ENCODE measurements around the gene ANKMY1.

Gene ANKMY1

GRCh38 chr2:240513549-240514287 is 44.1 kb downstream of the ANKMY1 start:
- no peak for DNase-seq

- DNase-seq: no peak
These were observed 44.9 kb downstream of the ANKMY1 start for GRCh38 chr2:240512666-240513535.

GRCh38 chr2:240512109-240512485 is 45.7 kb downstream of the ANKMY1 start:
- no peak for DNase-seq

GRCh38 chr2:240511351-240512108 is 46.3 kb downstream of the ANKMY1 start:
- no peak for DNase-seq

GRCh38 chr2:240510513-240511210 is 47.1 kb downstream of the ANKMY1 start:
- no peak for DNase-seq

GRCh38 chr2:240509667-240510512 is 47.9 kb downstream of the ANKMY1 start:
- no peak for DNase-seq

GRCh38 chr2:240508832-240509545 is 48.8 kb downstream of the ANKMY1 start:
- no peak for DNase-seq

GRCh38 chr2:240507778-240508251 is 50.0 kb downstream of the ANKMY1 start:
- no peak for DNase-seq

GRCh38 chr2:240507060-240507777 is 50.6 kb downstream of the ANKMY1 start:
- no peak for DNase-seq

- DNase-seq: no peak
These were observed 51.3 kb downstream of the ANKMY1 start for GRCh38 chr2:240506406-240507059.

GRCh38 chr2:240505910-240506309 is 51.9 kb downstream of the ANKMY1 start:
- DNase-seq: no peak

GRCh38 chr2:240503848-240504247 is 53.9 kb downstream of the ANKMY1 start:
- DNase-seq: no peak

GRCh38 chr2:240503375-240503774 is 54.4 kb downstream of the ANKMY1 start:
- no peak for DNase-seq

GRCh38 chr2:240502430-240503121 is 55.2 kb downstream of the ANKMY1 start:
- DNase-seq: no peak

- DNase-seq: no peak
These were observed 55.7 kb downstream of the ANKMY1 start for GRCh38 chr2:240502059-240502429.

GRCh38 chr2:240501531-240501991 is 56.2 kb downstream of the ANKMY1 start:
- no peak for DNase-seq

GRCh38 chr2:240500561-240501423 is 57.0 kb downstream of the ANKMY1 start:
- no peak for DNase-seq
